ENCODE data around the gene SH3BGR.

The SH3BGR gene

DNA sequence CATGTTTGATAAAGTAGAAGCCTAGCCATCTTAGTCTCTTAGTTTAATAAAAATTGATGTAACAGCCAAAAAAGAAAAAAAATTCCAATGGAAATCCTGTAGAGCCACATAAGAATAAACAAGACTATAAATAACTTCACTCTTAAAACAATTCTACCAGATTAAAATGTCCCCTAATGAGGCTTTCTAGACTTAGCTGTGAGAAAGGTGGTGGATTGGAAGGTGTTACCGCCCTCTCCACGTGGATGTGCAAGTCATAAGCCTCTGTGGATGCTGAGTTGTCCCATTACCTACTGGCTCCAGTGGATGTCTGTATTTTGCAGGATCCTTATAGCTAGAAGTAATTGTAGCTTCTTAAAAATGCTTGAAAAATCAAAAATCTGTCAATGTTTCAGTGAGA is 20.8 kb upstream of the SH3BGR start:
- no peak overlapping the region for H3K27ac ChIP-seq
- TF ChIP-seq, protein P1, sequence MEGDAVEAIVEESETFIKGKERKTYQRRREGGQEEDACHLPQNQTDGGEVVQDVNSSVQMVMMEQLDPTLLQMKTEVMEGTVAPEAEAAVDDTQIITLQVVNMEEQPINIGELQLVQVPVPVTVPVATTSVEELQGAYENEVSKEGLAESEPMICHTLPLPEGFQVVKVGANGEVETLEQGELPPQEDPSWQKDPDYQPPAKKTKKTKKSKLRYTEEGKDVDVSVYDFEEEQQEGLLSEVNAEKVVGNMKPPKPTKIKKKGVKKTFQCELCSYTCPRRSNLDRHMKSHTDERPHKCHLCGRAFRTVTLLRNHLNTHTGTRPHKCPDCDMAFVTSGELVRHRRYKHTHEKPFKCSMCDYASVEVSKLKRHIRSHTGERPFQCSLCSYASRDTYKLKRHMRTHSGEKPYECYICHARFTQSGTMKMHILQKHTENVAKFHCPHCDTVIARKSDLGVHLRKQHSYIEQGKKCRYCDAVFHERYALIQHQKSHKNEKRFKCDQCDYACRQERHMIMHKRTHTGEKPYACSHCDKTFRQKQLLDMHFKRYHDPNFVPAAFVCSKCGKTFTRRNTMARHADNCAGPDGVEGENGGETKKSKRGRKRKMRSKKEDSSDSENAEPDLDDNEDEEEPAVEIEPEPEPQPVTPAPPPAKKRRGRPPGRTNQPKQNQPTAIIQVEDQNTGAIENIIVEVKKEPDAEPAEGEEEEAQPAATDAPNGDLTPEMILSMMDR (IDR thresholded peaks at IDR 0.05), result no peak
- no peak for TF ChIP-seq ZFX (IDR thresholded peaks at IDR 0.05; ENCODE audit: borderline replicate concordance)

DNA sequence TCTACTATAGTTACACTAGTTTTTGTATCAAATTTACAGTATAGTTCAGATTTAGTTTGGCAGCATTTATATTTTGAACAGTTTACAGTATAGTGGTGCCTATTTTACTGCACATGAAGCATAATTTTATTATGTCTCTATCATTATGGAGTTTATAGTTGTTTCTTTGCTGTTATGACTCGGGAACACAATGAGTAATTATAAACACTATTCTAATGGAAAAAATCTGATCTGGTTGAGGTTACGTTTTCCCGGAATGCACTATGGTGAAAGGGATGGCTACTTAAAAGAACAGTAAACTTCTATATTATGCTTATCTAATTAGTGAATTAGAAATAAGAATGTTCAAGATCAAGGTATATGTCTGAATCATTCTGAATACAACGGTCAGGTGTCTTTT is 16.8 kb upstream of the SH3BGR start:
- TF ChIP-seq, protein P1 (IDR thresholded peaks at IDR 0.05), result no peak
- no peak overlapping the region for H3K27ac ChIP-seq

DNA sequence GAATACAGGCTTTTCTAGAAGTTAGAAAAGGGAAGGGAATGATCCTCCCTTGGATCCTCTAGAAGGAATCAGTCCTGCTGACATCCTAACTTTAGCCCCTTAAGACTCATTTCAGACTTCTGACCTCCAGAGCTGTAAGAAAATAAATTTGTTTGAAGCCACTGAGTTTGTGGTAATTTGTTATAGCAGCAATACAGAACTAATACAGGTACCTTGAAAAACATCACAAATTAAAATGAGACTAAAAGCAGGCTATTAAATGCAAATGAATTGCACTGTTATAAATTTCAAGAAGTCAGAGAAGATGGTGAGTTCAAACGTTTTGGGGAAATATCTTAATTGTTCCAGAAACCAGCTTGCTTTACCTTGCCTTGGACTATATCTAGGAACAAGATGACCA is 12.5 kb upstream of the SH3BGR start:
- H3K27ac ChIP-seq, result no peak overlapping the region
- TF ChIP-seq, protein P1 (IDR thresholded peaks at IDR 0.05), result no peak
- TF ChIP-seq ZFX (IDR thresholded peaks at IDR 0.05; ENCODE audit: borderline replicate concordance), result no peak

DNA sequence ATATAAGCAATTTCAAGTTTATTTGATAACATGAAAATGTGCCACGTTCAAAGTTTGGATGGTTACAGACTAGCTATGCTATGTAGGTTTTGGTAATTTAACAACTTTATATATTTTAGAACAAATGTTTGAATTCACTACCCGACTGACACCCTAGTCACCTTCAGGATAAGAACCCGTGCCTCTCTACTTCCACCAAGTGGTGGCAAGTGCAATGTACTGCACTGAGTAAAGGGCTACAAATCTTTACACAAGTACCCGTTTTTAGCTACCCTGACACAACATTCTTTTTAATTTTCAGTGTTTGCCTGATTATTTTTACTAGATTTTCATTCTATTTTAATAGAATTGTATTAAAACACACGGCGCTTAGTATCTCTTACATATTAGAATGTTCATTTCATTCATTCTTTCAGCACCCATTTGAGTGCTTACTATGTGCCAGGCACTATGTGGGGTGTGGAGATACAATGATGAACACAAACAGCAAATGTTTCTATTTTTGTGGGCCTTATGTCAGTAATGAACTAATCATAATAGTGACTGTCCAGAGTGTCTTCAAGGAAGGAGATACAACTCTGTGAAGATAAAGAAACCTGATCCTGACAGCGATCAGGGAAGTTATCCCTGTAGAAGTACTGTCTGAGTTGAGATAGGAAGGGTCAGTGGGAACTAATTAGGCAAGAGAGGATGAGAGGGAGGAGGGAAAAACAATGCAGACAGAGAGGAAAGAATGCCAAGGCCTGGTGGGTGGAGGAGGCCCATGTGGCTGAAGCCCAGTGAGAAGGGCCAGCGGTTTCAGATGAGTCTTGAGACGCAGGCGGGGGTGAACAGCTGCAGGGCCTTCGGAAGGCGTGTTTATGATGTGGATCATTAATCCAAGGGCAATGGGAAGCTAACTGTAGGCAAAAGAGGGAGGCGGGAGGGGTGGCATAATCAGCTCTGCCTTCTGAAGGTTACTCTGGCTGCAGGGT is 10.0 kb upstream of the SH3BGR start:
- TF ChIP-seq, protein P1 (IDR thresholded peaks at IDR 0.05), result peak; percentile 89
- no peak for TF ChIP-seq ZFX (IDR thresholded peaks at IDR 0.05; ENCODE audit: borderline replicate concordance)
- no peak overlapping the region for H3K27ac ChIP-seq

GRCh38 chr21:39444421-39445180 is 7.2 kb upstream of the SH3BGR start:
- H3K27ac ChIP-seq, result peak overlapping the region; percentile 77; the same call in 1 of the 2 replicates

DNA sequence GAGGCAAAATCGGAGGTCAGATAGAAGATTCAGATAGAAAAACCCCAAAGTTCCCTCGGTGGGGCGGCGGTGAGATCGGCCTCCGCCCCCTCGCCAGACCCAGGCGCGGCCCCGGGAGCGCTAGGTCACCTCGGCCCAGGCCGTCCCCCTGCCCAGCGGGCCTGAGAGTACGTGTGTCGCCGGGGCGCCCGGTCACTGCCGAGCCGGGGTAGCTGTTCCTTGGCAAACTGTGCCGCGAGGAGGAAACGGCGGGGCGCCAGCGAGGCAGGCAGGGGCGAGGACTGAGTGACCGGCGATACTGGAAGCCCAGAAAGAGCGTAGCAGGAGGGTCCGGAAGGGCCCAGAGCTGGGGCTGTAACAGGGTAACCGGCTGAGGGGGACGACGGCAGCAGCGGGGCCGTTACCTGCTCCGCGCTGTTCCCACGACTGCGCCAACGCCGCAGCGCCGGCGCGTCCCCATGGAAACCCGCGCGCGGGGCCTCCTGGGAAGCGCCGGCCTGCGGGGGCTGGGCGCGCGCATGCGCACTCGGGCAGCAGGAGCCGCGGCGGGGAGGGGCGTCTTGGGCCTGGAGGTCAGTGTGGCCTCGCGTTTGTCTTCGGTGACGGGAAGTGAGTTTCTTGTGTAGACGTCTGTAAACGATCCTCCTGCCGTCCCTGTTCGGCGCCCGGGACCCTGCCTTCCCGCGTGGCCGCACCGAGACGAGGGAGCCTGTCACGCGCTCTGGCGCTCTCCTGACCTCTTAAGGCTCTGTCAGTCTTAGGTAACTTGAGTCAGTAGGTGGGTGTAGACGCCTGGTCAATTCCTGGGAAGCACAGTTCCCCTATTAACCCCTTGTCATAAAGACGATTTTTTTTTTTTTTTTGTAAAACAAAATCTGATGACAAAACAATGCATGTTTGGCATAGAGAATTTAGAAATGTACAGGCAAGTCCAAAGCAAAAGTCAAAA is 6.2 kb upstream of the SH3BGR start, which contains the start of gene LCA5L:
TSS of gene LCA5L (minus strand) at position 458 of the 949 bp plus-strand sequence. CDS start 17,285 bp downstream, outside the sequence.
- no peak for TF ChIP-seq ZFX (IDR thresholded peaks at IDR 0.05; ENCODE audit: borderline replicate concordance)
- TF ChIP-seq, protein P1 (IDR thresholded peaks at IDR 0.05), result no peak; the same call in 1 of the 2 replicates
- peak within 1 kb of the TSS; percentile 77 for H3K27ac ChIP-seq

More at GRCh38 chr21:39444421-39445180, 7.2 kb upstream of the SH3BGR start:
- TF ChIP-seq, protein P1 (IDR thresholded peaks at IDR 0.05), result no peak
- no peak for TF ChIP-seq ZFX (IDR thresholded peaks at IDR 0.05; ENCODE audit: borderline replicate concordance)

All from 22Rv1 (cell line).